BJ (cell line): ENCODE measurements around the gene CIP2A. TPM values are rescaled to one million over a fixed set of nuclear protein-coding genes. Genes with fewer than 3 reads are reported as not detected.

Experiments
- CTCF ChIA-PET: fragments of 350-600 bp; formaldehyde crosslinking; extraction: SDS; loops from one replicate; lab custom pipeline; 2021; ENCODE audit warnings: antibody characterized with exemption, inconsistent platforms; lab: Yijun Ruan, JAX
- POLR2A ChIA-PET: fragments of 300-600 bp; sonication (Branson Sonifier 250); formaldehyde crosslinking; extraction: SDS; loops from one replicate; lab custom pipeline; 2021; ENCODE audit warnings: antibody characterized with exemption; lab: Charles Lee
- DNase-seq: peaks from one replicate; pipeline ENCODE4 v3.0.0-alpha.2; 2011; ENCODE audit warnings: low read depth
- H3K27me3 ChIP-seq: 2 replicates; pipeline ENCODE4 v1.6.0; 2011; ENCODE audit warnings: low read length; ENCODE audit not compliant: control insufficient read depth, insufficient read depth
- H3K36me3 ChIP-seq: 2 replicates; pipeline ENCODE4 v1.5.1; 2011; ENCODE audit warnings: low read length; ENCODE audit not compliant: control insufficient read depth, insufficient read depth
- H3K4me3 ChIP-seq: 2 replicates; pipeline ENCODE4 v1.5.1; 2011; ENCODE audit warnings: low read depth, mild to moderate bottlenecking, control low read depth, low read length
- polyA plus RNA-seq: library from polyadenylated mRNA; depleted of rRNA; stranded (reverse); fragments of >200 nt; gene quantifications from 2 replicates; pipeline ENCODE4 v1.2.3, GENCODE V29; 2011
- TF ChIP-seq, protein P1 (sequence below): IDR thresholded peaks from 2 replicates; pipeline ENCODE4 v1.5.1; 2011; ENCODE audit warnings: low read depth, mild to moderate bottlenecking, control low read depth, inconsistent platforms, low read length, moderate library complexity; ENCODE audit not compliant: insufficient read depth

CIP2A gene
- polyA plus RNA-seq, 1 experiment = 17.3 TPM

DNA sequence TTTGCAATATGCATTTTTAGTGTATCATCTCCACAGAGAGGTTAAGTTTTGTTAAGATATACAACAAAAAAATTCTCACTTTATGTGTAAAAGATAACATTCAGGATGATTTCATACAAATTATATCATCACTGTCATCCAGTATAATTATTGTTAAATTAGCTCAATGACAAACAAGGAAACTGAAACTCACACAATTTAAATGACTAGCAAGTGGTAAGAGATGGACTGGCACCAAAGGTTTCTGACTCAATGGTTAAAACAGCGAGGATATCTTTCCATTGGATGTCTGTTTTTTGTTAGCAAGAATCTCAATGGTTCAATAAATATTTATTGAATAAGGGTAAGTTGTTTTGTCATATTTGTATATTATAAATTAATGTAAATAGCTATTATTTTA, 22.6 kb downstream of the CIP2A start:
- POLR2A ChIA-PET = no interaction called here
- Histone ChIP-seq H3K27me3 (no peaks in the 10 kb centered on the region), H3K36me3 (no peaks in the 10 kb centered on the region), H3K4me3 (no peak overlapping the region)
- DNase-seq = no peak
- CTCF ChIA-PET = no interaction called here
- TF ChIP-seq, protein P1, sequence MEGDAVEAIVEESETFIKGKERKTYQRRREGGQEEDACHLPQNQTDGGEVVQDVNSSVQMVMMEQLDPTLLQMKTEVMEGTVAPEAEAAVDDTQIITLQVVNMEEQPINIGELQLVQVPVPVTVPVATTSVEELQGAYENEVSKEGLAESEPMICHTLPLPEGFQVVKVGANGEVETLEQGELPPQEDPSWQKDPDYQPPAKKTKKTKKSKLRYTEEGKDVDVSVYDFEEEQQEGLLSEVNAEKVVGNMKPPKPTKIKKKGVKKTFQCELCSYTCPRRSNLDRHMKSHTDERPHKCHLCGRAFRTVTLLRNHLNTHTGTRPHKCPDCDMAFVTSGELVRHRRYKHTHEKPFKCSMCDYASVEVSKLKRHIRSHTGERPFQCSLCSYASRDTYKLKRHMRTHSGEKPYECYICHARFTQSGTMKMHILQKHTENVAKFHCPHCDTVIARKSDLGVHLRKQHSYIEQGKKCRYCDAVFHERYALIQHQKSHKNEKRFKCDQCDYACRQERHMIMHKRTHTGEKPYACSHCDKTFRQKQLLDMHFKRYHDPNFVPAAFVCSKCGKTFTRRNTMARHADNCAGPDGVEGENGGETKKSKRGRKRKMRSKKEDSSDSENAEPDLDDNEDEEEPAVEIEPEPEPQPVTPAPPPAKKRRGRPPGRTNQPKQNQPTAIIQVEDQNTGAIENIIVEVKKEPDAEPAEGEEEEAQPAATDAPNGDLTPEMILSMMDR = no peak

DNA sequence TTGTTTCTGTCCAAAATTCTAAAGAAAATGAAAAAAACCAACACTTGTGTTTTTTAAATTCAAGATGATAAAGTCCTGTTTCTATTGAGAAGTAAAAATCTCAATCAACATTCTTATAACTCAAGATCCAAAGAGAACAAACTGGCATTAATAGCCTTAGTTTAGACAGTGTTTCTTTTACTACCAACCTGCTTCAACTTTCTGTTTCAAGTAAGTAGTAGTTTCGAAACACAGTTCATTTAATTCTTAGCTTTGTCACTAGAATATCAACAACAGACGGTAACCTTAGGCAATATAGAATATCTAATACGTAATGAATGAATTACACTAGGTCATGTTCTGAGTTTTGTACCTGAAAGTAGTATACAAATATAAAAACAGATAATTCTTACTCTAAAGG, 23.7 kb downstream of the CIP2A start:
- peaks cover 1% of the 10 kb centered on the region; the same call in 1 of the 2 replicates for H3K36me3 ChIP-seq
- H3K27me3 ChIP-seq = no peaks in the 10 kb centered on the region
- DNase-seq = no peak
- POLR2A ChIA-PET = interaction anchor here (0.8 kb wide), 1 partner anchor 17 kb away, joined by 4 read pairs; no protein-coding TSS in a partner anchor
- H3K4me3 ChIP-seq = no peak overlapping the region
- TF ChIP-seq, protein P1 = no peak
- CTCF ChIA-PET = interaction anchor here (1.0 kb wide), 1 partner anchor 13 kb away, joined by 3 read pairs; no protein-coding TSS in a partner anchor

DNA sequence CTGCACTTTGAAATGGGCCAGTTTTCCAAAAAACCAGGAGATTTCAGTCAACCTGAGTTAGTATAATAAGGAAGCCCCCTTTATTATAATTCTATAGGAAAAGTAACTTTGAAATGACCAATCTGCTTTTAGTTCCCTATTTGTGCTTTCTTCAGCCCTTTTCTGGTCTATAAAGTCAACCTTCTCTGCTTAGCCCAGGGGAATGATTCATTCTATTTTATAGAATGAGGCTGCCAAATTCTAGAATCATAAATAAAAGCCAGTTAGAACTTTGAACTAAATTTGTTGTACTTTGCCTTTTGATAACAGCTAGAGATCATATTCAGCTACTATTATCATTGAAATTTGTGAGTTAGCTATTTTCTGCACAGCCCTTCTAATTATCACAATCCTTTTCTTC, 24.7 kb downstream of the CIP2A start:
- TF ChIP-seq, protein P1 = no peak
- Histone ChIP-seq H3K36me3 (peaks cover 1% of the 10 kb centered on the region; the same call in 1 of the 2 replicates), H3K27me3 (no peaks in the 10 kb centered on the region), H3K4me3 (no peak overlapping the region)
- CTCF ChIA-PET = interaction anchor here (1.0 kb wide), 1 partner anchor 12 kb away, joined by 3 read pairs; no protein-coding TSS in a partner anchor
- POLR2A ChIA-PET = no interaction called here
- no peak for DNase-seq

DNA sequence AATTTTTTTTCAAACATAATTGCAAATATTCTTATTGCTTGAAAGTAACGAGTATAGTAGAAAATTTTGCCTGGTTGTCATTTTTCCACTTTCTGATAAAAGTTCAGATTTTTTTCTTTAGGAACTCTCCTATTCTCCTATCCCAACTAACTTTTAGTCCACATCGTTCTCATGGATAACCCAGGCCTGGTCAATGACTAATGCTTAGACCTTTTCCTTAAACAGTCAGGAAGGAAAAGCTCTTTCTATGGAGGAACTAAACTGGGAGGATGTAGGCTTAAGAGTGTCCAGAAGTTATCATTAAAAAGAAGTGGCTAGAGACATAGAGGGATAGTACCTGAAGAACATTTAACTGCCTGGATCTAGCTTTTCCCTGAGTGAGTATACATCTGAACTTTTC, 26.7 kb downstream of the CIP2A start:
- ChIA-PET CTCF (no interaction called here), POLR2A (no interaction called here)

DNA sequence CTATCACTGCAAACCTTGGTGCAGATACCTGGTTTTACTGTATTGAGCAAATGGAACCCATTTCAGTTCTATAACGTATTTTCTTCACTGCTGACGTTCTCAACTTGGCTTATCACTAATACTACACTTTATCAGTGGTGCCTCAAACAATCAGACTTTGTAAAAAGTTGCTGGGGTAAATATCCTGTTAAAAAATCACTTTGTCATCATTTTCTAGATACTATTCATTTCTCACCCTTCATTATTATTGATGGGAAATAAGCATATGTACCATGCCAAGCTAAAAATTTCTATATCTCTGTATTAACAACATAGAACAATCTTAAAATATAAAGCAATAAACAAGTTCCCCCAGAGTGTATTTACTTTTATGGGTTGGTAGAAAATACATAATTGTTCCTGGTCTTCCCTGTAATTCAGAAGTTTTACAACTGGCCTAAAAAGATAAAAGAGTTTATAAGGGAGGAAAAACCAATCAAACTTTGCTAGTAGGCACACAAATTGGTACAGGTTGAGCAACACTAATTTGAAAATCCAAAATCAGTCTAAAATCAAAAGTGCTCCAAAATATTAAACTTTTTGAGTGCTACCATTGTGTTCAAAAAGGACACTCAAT, 33.2 kb downstream of the CIP2A start:
- peaks cover 1% of the 10 kb centered on the region; the same call in 1 of the 2 replicates for H3K36me3 ChIP-seq
- CTCF ChIA-PET = interaction anchor here (0.9 to 1.6 kb wide), 3 partner anchors 66 to 69 kb away, joined by 3 to 4 read pairs (median 4); no protein-coding TSS in a partner anchor
- POLR2A ChIA-PET = no interaction called here
- DNase-seq = no peak
- H3K27me3 ChIP-seq = no peaks in the 10 kb centered on the region
- H3K4me3 ChIP-seq = no peak overlapping the region
- TF ChIP-seq, protein P1 = no peak

More for the DNA sequence above, 26.7 kb downstream of the CIP2A start:
- TF ChIP-seq, protein P1 = no peak
- Histone ChIP-seq H3K36me3 (peaks cover 1% of the 10 kb centered on the region; the same call in 1 of the 2 replicates), H3K4me3 (no peak overlapping the region), H3K27me3 (no peaks in the 10 kb centered on the region)
- DNase-seq = no peak
